Stimulated activated CD8-positive, alpha-beta memory T cell treated with anti-CD3 and anti-CD28 coated beads, Interleukin-12 subunit alpha, Interleukin-12 subunit beta, amount 100 ng/mL, for 24 hours (primary cell): Measurements from ENCODE around the gene RNF123.

Experiments used
- DNase-seq: peaks from one replicate; pipeline ENCODE4 v3.0.0-alpha.2; 2020; ENCODE audit errors: extremely low read depth

The RNF123 gene

DNA sequence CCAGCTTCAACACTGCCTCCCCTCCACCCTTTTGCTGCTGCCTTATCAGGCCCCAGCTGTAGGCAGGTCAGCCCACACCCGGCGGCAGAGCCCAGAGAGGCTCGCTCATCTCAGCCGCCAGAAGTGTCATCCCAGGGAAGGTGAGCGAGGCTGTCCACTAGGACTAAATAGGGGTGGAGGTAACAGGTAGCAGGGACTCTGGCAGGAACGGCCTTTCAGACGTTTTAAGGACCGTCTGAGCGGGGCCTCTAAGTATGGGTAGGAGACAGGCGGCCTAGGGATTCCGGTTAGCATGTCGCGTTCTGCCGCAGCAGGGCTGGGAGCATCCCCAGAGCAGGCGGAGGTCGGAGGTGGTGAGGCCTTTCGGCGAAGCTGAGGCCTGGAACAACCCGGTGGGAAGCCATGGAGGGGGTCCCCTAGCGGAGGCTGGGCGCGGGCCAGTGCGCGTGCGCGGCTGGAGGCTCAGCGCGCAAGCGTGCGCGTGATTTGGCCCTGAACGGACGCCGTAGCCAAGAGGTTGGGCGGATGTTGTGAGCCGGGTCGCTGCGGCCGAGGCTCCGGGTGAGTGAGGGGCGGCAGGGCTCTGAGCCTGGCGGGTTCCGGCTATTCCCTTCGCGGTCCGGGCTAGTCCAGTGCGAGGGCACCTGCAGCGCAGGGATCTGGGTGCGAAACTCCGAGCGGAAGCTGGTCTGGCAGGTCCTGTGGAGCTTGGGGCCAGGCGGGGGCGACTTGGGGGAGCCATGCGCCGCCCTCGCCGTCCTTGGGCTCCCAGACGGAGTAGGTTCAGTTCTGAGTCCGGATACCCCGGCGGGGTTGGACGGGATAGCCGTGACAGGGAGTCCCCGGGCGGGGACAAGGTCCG, at the start of gene RNF123, which contains the start of gene MST1:
Gene RNF123 (plus strand): TSS at position 512 of the 862 bp plus-strand sequence. CDS start 1,609 bp downstream, outside the sequence.
Gene MST1 (minus strand): TSS at position 429 of the 862 bp plus-strand sequence. CDS start 783 bp downstream, outside the sequence.
- peak; percentile 79 for DNase-seq

DNA sequence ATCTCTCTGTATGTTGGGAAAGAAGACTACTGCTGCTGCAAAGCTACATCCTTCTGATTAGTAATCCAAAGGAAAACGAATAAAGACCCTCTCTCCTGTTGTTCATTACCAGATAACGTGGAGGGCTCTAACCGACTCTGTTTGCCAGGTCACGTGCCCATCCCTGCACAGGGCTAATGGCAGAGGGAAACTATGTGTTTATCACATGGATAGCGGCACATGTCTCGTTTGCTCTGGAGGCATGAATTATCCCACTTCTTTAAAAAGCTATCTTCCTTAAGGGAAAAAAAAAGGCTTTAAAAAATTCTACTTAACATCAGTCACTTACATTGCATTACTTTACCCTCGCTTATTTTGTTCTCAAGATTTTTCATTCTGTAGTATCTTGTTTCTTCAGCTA, 48.1 kb upstream of the RNF123 start:
- DNase-seq, result no peak

DNA sequence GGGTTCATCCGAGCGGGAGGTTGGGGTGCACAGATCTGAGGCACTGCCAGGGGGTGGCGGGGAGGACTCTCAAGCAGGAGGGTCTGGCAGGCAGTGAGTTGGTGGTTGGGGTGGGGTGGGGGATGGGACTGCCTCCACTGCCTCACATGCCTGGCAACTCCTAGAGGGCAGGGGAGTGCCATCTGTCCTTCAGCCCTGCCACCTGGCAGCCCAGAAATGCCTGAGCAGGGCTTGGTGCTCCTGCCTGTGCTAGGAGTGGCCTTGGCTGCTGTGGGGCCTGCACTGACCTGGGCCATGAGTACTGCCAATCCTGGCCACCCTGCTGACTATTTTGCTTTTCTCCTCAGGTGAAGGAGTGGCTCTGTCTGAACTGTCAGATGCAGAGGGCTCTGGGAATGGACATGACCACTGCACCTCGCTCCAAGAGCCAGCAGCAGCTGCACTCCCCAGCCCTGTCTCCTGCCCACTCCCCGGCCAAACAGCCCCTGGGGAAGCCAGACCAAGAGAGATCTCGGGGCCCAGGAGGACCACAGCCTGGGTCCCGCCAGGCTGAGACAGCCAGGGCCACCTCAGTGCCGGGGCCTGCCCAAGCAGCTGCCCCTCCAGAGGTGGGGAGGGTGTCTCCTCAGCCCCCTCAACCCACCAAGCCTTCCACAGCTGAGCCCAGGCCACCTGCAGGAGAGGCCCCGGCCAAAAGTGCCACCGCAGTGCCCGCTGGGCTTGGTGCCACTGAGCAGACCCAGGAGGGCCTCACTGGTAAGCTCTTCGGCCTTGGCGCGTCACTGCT, 47.2 kb upstream of the RNF123 start:
- no peak for DNase-seq

DNA sequence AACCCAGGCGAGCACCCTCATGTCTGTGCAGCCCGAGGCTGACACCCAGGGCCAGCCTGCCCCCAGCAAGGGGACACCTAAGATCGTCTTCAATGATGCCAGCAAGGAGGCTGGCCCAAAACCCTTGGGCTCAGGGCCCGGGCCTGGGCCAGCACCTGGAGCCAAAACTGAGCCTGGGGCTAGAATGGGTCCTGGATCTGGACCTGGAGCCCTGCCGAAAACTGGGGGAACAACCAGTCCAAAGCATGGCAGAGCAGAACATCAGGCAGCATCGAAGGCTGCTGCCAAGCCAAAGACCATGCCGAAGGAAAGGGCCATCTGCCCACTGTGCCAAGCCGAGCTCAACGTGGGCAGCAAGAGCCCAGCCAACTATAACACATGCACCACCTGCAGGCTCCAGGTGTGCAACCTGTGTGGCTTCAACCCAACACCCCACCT, 46.6 kb upstream of the RNF123 start:
- no peak for DNase-seq

DNA sequence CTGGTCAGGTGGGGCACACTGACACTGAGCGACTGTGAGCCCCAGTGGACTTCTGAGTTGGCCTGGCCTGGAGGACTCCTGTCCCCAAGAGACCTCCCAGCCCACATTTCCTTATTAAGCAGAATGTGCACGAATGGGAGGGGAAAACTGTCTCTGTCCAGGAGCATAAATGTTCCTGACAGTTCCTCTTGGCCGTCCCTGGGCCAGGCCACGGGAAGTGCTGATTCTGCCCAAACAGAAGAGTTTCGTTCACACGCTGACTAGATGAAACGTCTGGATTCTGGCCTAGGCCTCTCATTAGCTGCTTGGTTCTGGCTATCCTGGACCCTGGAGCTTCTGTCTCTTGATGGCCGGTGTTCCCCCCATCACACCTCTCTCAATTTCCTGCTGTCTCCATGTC, 44.7 kb upstream of the RNF123 start:
- no peak for DNase-seq

DNA sequence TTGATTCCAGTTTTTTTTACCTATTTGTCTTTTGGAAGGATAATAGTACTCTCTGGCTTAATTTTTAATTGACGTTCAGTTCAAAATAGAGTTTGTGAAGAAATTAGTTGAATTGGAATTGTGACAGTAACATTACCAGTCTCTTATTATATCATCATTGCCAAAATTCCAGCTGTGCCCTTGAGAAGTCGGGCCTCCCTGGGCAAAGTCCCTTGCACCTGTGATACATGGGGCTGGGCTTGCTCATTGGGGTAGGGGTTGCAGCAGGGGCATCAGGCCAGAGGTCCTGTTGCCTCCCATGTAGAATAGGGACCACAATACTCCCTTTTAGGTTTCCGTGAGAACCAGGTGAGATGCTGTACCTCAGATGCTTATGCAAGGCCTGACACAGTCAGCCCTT, 43.1 kb upstream of the RNF123 start:
- DNase-seq, result no peak

DNA sequence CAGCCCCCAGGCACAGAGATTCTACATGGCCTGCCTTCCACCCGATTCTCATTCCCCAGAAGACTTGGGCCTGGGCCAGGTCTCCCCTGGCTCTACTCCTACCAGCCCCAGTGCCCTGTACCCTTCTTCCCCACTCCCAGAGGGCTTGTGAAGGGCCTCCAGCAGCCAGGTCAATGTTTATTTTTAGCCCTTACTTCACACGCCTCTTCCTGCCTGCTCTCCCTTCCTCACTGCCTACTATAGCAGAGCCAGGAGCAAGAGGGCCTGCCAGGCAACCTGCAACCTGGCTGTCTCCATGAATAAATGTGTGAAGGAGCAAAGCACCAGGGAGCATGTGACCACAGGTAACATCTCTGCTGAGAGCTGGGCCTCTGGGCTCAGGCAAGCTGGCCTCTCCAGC, 41.6 kb upstream of the RNF123 start:
- DNase-seq, result no peak

DNA sequence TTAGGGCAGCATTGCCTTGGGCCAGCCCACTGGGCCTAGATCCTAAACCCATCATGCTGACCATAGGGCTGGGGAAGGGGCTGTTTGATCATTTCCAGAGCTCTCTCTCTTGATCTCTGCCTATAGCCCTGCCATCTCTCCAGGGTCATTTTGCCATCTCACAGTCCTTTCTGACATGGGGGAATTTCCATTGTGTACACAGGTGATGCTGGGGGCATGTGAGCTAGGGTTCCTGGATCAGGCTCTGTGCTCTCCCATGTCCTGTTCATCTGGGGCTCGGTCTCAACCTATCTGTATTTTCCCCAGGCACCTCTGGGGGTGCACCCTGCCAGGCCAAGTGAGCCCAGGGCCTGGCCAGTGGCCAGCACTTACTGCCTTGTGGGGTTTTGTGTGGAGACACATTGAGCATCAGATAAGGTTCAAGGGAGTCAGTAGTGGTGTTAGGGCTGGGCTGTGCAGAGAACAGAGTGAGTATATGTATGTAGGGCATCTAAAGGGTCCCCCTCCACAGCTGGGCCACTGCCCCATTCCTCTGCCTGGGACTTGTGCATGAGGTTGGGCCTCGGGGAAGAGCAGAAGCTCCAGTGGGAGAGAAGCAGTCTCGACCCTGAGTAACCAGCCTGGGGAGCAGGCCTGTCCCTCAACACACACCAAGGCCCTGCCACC, 40.9 kb upstream of the RNF123 start:
- DNase-seq, result no peak

DNA sequence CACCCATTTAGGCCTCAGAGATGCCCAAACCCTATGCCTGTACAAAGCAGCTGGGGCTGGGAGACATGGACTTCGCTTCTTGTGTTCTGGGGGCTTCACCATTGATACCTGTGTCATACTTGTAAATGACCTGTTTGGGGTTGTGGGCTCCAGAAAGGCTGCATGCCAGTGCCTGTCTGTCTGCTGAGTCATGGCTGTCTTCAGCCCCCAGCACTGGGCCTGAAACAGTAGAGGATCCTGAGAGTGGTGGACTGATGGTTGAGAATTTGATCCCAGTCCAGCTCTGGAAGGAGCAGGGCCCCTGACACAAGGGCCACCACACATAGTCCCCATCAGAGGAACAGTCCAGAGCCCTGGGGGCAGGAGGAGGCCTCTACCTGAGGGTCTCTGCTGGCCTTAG, 39.8 kb upstream of the RNF123 start:
- DNase-seq, result no peak

DNA sequence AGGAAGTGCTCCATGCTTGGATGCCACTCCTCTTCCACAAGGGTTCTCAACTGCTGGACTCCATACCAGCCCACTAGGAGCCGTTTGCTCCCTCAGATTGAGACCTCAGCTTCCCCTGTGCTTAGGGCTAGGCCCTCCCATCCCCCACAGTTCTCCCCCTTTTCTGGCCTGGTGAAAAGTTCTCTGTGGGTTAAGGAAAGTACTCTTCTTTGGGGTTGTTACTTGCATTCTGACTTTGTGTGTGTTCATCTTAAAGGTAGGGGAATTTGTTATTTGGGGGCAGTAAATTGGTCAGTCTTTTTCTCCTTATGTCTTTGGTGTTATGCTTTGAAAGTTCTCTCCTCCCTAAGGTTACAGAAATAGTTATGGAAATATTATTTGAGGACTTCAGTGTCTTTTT, 39.2 kb upstream of the RNF123 start:
- no peak for DNase-seq

DNA sequence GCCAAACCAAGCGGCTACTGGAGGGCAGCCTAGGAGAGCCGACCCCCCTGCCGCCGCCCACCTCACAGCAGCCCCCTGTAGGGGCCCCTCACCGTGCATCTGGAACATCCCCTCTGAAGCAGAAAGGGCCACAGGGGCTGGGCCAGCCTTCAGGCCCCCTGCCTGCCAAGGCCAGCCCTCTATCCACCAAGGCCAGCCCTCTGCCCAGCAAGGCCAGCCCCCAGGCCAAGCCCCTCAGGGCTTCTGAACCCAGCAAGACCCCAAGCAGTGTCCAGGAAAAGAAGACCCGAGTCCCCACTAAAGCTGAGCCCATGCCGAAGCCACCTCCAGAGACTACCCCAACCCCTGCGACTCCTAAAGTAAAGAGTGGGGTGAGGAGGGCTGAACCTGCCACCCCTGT, 38.7 kb upstream of the RNF123 start:
- no peak for DNase-seq

DNA sequence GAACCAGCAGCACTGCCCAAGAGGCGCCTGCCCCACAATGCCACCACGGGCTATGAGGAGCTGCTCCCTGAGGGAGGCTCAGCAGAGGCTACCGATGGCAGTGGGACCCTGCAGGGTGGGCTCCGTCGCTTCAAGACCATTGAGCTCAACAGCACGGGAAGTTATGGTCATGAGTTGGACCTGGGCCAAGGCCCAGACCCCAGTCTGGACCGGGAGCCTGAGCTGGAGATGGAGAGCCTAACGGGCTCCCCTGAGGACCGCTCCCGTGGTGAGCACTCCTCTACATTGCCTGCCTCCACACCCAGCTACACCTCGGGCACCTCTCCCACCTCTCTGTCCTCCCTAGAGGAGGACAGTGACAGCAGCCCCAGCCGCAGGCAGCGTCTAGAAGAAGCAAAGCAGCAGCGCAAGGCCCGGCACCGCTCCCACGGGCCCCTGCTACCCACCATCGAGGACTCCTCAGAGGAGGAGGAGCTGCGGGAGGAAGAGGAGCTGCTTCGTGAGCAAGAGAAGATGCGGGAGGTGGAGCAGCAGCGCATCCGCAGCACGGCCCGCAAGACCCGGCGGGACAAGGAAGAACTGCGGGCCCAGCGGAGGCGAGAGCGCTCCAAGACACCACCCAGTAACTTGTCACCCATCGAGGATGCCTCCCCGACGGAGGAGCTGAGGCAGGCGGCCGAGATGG, 37.0 kb upstream of the RNF123 start:
- no peak for DNase-seq

DNA sequence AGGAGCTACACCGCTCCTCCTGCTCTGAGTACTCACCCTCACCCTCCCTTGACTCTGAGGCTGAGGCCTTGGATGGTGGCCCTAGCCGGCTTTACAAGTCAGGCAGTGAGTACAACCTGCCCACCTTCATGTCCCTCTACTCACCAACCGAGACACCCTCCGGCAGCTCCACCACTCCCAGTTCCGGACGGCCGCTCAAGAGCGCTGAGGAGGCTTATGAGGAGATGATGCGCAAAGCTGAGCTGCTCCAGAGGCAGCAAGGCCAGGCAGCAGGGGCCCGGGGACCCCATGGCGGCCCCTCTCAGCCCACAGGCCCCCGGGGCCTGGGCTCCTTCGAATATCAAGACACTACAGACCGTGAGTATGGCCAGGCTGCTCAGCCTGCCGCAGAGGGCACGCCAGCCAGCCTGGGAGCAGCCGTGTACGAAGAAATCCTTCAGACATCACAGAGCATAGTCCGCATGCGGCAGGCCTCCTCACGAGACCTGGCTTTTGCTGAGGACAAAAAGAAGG, 36.4 kb upstream of the RNF123 start:
- no peak for DNase-seq

DNA sequence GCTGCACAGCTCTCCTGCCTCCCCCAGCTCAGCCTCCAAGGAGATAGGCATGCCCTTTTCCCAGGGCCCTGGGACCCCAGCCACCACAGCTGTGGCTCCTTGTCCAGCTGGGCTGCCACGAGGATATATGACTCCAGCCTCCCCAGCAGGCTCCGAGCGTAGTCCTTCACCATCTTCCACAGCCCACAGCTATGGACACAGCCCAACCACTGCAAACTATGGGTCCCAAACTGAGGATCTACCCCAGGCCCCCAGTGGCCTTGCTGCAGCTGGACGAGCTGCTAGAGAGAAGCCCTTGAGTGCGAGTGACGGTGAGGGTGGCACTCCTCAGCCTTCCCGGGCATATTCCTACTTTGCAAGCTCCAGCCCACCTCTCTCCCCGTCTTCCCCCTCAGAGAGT, 35.7 kb upstream of the RNF123 start:
- no peak for DNase-seq

DNA sequence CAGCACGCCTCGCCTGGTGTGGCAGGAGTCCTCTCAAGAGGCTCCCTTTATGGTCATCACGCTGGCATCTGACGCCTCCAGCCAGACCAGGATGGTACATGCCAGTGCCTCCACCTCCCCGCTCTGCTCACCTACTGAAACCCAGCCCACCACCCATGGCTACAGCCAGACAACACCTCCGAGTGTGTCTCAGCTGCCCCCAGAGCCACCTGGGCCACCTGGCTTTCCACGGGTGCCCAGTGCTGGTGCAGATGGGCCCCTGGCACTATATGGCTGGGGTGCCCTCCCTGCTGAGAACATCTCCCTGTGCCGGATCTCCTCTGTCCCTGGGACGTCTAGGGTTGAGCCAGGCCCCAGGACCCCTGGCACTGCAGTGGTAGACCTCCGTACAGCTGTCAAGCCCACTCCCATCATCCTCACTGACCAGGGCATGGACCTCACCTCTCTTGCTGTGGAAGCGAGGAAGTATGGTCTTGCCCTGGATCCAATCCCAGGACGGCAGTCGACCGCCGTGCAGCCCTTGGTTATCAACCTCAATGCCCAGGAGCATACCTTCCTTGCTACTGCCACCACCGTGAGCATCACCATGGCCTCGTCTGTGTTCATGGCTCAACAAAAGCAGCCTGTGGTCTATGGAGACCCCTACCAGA, 35.1 kb upstream of the RNF123 start:
- no peak for DNase-seq

DNA sequence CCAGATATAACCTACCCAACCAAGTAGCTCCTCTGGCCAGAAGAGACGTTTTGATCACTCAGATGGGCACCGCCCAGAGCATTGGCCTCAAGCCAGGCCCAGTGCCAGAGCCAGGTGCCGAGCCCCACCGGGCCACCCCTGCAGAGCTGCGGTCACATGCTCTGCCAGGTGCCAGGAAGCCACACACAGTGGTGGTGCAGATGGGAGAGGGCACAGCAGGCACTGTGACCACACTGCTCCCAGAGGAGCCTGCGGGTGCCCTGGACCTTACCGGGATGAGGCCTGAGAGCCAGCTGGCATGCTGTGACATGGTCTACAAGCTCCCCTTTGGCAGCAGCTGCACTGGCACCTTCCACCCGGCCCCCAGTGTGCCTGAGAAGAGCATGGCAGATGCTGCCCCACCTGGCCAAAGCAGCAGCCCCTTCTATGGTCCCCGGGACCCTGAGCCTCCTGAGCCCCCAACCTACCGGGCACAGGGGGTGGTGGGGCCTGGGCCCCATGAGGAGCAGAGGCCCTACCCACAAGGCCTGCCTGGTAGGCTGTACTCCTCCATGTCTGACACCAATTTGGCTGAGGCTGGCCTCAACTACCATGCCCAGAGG, 34.3 kb upstream of the RNF123 start:
- no peak for DNase-seq

DNA sequence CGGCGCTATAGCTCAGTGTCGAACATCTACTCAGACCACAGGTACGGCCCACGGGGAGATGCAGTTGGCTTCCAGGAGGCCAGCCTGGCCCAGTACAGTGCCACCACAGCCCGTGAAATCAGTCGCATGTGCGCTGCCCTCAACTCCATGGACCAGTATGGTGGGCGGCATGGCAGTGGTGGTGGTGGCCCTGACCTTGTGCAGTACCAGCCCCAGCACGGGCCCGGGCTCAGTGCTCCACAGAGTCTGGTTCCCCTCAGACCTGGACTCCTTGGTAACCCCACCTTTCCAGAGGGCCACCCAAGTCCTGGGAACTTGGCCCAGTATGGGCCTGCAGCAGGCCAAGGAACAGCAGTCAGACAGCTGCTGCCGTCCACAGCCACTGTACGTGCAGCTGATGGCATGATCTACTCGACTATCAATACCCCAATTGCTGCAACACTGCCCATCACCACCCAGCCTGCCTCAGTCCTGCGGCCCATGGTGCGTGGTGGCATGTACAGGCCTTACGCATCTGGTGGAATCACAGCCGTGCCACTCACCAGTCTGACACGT, 33.5 kb upstream of the RNF123 start:
- DNase-seq, result no peak

DNA sequence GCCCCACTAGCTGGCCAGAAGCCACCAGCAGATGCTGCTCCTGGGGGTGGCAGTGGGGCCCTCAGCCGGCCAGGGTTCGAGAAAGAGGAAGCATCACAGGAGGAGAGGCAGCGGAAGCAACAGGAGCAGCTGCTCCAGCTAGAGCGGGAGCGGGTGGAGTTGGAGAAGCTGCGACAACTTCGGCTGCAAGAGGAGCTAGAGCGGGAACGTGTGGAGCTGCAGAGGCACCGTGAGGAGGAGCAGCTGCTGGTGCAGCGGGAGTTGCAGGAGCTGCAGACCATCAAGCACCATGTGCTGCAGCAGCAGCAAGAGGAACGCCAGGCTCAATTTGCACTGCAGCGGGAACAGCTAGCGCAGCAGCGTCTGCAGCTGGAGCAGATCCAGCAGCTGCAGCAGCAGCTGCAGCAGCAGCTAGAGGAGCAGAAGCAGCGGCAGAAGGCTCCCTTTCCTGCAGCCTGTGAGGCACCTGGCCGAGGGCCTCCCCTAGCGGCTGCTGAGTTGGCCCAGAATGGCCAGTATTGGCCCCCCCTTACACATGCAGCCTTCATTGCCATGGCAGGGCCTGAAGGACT, 32.7 kb upstream of the RNF123 start:
- DNase-seq, result no peak

DNA sequence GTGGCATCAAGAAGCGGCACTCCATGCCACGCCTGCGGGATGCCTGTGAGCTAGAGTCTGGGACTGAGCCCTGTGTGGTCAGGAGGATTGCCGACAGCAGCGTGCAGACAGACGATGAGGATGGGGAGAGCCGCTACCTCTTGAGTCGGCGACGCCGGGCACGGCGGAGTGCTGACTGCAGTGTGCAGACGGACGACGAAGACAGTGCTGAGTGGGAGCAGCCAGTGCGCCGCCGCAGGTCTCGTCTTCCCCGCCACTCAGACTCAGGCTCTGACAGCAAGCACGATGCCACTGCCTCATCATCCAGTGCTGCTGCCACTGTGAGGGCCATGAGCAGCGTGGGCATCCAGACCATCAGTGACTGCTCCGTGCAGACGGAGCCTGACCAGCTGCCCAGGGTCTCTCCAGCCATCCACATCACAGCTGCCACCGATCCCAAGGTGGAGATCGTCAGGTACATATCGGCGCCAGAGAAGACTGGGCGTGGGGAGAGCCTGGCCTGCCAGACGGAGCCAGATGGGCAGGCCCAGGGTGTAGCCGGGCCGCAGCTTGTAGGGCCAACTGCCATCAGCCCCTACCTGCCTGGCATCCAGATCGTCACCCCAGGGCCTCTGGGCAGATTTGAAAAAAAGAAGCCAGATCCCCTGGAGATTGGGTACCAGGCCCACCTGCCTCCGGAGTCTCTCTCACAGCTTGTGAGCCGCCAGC, 32.0 kb upstream of the RNF123 start:
- DNase-seq, result no peak
